K562 (cell line): ENCODE data around the gene LRRK1. TPM values are rescaled to one million over a fixed set of nuclear protein-coding genes. Genes with fewer than 3 reads are reported as not detected.

Source experiments
- ATAC-seq: fragments of 200-7000 bp; cut with Tn5 transposase; 3 replicates; pipeline ENCODE4 v1.9.1; 2020; ENCODE audit warnings: moderate library complexity
- BruUV-seq: library from RNA; stranded (reverse); fragments of 400-500 nt; replicated peaks from 2 replicates; lab custom pipeline; 2021; lab: Mats Ljungman, UMichigan
- CTCF ChIA-PET: fragments of 300-600 bp; formaldehyde crosslinking; extraction: SDS; loops from one replicate; lab custom pipeline; 2021; ENCODE audit warnings: low intra/inter-chr PET ratio; lab: Yijun Ruan, JAX
- POLR2A ChIA-PET: fragments of 300-600, 350-650 bp; sonication (Branson Sonifier 250); formaldehyde crosslinking; extraction: SDS; loops from one replicate; lab custom pipeline; 2021; ENCODE audit warnings: antibody characterized with exemption, inconsistent platforms; lab: Yijun Ruan, JAX
- DNase-seq, 4 experiments: peaks; one replicate each; pipeline versions ENCODE4 v3.0.0 to v3.0.0-alpha.2; 2011 to 2018; ENCODE audit warnings: low spot score in 3 of 4, mixed read lengths in 3 of 4; ENCODE audit errors: extremely low read depth in 1 of 4
- FAIRE-seq: peaks from 2 replicates; lab custom pipeline; 2011; peaks lifted over from hg19 to GRCh38; lab: Jason Lieb, UNC
- H2AFZ ChIP-seq: 2 replicates; pipeline ENCODE4 v1.6.0; 2011; ENCODE audit warnings: low read depth, low read length, control low read depth, inconsistent platforms
- H3K27ac ChIP-seq: fragments of 200-600 bp; 3 replicates; pipeline ENCODE4 v1.8.0; 2011; ENCODE audit warnings: low read depth, mild to moderate bottlenecking, control low read depth, inconsistent platforms, low read length, moderate library complexity, mixed read lengths; ENCODE audit errors: extremely low read depth
- H3K27me3 ChIP-seq, 2 experiments: fragments of 300-600 bp in 1 of 2; 2 replicates in 1 of 2; 3 replicates in 1 of 2; pipeline versions ENCODE4 v1.6.0 to v1.8.0; 2011; ENCODE audit warnings: inconsistent platforms in 2 of 2, low read length in 2 of 2, mild to moderate bottlenecking in 1 of 2, mixed read lengths in 1 of 2, moderate library complexity in 1 of 2; ENCODE audit not compliant: control insufficient read depth in 2 of 2, insufficient read depth in 2 of 2
- H3K36me3 ChIP-seq: fragments of 300-600 bp; 3 replicates; pipeline ENCODE4 v1.8.0; 2011; ENCODE audit warnings: mild to moderate bottlenecking, low read length, inconsistent platforms; ENCODE audit not compliant: control insufficient read depth, insufficient read depth
- H3K4me1 ChIP-seq, 2 experiments: fragments of 200-600 bp in 1 of 2; replicated peaks in 1 of 2; 2 replicates in 1 of 2; 3 replicates in 1 of 2; pipeline versions ENCODE4 v1.5.1 to v1.8.0; 2011; ENCODE audit warnings: inconsistent platforms in 2 of 2, low read length in 2 of 2, mild to moderate bottlenecking in 1 of 2, mixed read lengths in 1 of 2, moderate library complexity in 1 of 2; ENCODE audit not compliant: control insufficient read depth in 2 of 2, insufficient read depth in 2 of 2
- H3K4me2 ChIP-seq: 2 replicates; pipeline ENCODE4 v1.6.1; 2011; ENCODE audit warnings: low read length, control low read depth, inconsistent platforms, mixed read lengths; ENCODE audit not compliant: insufficient read depth
- H3K4me3 ChIP-seq: fragments of 200-600 bp; sonication (generic), shearing (Covaris generic); 2 replicates; pipeline ENCODE4 v1.5.1; 2016; ENCODE audit warnings: control low read depth, inconsistent platforms
- H3K79me2 ChIP-seq: fragments of 200-600 bp; 3 replicates; pipeline ENCODE4 v1.8.0; 2011; ENCODE audit warnings: low read length, inconsistent platforms; ENCODE audit not compliant: control insufficient read depth, insufficient read depth
- H3K9ac ChIP-seq, 2 experiments: 2 replicates each; pipeline versions ENCODE4 v1.6.0 to v1.6.1; 2011; ENCODE audit warnings: low read depth in 2 of 2, low read length in 2 of 2, control low read depth in 1 of 2, inconsistent platforms in 1 of 2, mild to moderate bottlenecking in 1 of 2, mixed read lengths in 1 of 2; ENCODE audit not compliant: insufficient read depth in 1 of 2
- H3K9me1 ChIP-seq: one replicate; pipeline ENCODE4 v1.6.0; 2011; ENCODE audit warnings: inconsistent platforms, mild to moderate bottlenecking, low read length, moderate library complexity; ENCODE audit not compliant: control insufficient read depth, insufficient read depth
- H3K9me3 ChIP-seq: replicated peaks from 2 replicates; pipeline ENCODE4 v1.5.1; 2011; ENCODE audit warnings: low read depth, low read length, inconsistent platforms; ENCODE audit not compliant: control insufficient read depth, insufficient read depth
- H4K20me1 ChIP-seq: replicated peaks from 2 replicates; pipeline ENCODE4 v1.6.1; 2011; ENCODE audit warnings: low read length, inconsistent platforms, mixed read lengths; ENCODE audit not compliant: control insufficient read depth, insufficient read depth
- BRD9 ChIP-seq: fragments of 450-650 bp; IDR thresholded peaks from 2 replicates; pipeline ENCODE4 v1.6.1; 2018; ENCODE audit warnings: low read depth; ENCODE audit not compliant: partially characterized antibody
- CCAR2 ChIP-seq: fragments of 200-400 bp; formaldehyde crosslinking; IDR thresholded peaks from 2 replicates; pipeline ENCODE4 v1.6.1; 2017; ENCODE audit warnings: mild to moderate bottlenecking, low read depth, low read length
- COPS2 ChIP-seq: fragments of 450-650 bp; conservative IDR thresholded peaks from 2 replicates; pipeline ENCODE4 v1.6.1; 2016; ENCODE audit warnings: mild to moderate bottlenecking, moderate library complexity
- DPF2 ChIP-seq: fragments of 450-650 bp; IDR thresholded peaks from 2 replicates; pipeline ENCODE4 v1.6.1; 2016
- GABPB1 ChIP-seq: sonication (generic); formaldehyde crosslinking; IDR thresholded peaks from 2 replicates; pipeline ENCODE4 v1.8.0; 2022; ENCODE audit warnings: mild to moderate bottlenecking, missing genetic modification reagents
- KDM5B ChIP-seq: fragments of 200-600 bp; sonication (generic); IDR thresholded peaks from 2 replicates; pipeline ENCODE4 v1.6.1; 2012; ENCODE audit warnings: low read depth, mild to moderate bottlenecking, moderate library complexity, low read length, control low read depth, inconsistent platforms; ENCODE audit not compliant: insufficient replicate concordance
- MYBL2 ChIP-seq, 2 experiments: fragments of 450-650 bp in 1 of 2; sonication (generic) in 1 of 2; formaldehyde crosslinking in 1 of 2; IDR thresholded peaks; 2 replicates each; pipeline versions ENCODE4 v1.6.1 to v1.8.1; 2017 to 2022; ENCODE audit warnings: borderline replicate concordance in 1 of 2, inconsistent platforms in 1 of 2, low read depth in 1 of 2, mild to moderate bottlenecking in 1 of 2, missing genetic modification reagents in 1 of 2, moderate library complexity in 1 of 2
- NR3C1 ChIP-seq: sonication (generic); formaldehyde crosslinking; IDR thresholded peaks from 2 replicates; pipeline ENCODE4 v1.8.1; 2022; ENCODE audit warnings: missing genetic modification reagents
- RFX1 ChIP-seq: fragments of 450-650 bp; IDR thresholded peaks from 2 replicates; pipeline ENCODE4 v1.6.1; 2016; ENCODE audit warnings: mild to moderate bottlenecking, moderate library complexity
- ZNF830 ChIP-seq: fragments of 250-450 bp; sonication (Bioruptor Pico); IDR thresholded peaks from 2 replicates; pipeline ENCODE4 v1.5.0; 2021; ENCODE audit warnings: mild to moderate bottlenecking
- WGBS: fragments of 100-300 bp; shearing (Covaris generic); methylation state at CpG from one replicate; pipeline ENCODE4 v1.1.6; 2016; ENCODE audit warnings: low coverage, mixed read lengths; ENCODE audit not compliant: insufficient coverage; ENCODE audit errors: missing lambda C conversion rate; 5-methylcytosine and 5-hydroxymethylcytosine counted together
- in situ Hi-C: fragments of 300-500 bp; cut with MboI; formaldehyde crosslinking; loops from 4 replicates; pipeline ENCODE4 v1.15.0; 2018; ENCODE audit warnings: inconsistent platforms, mixed read lengths
- intact Hi-C: fragments of 100-400 bp; cut with micrococcal nuclease; formaldehyde crosslinking; loops from 2 replicates; pipeline ENCODE4 v1.14.2; 2022
- polyA plus RNA-seq, 8 experiments: library from polyadenylated mRNA; depleted of rRNA in 4 of 8; stranded (reverse) in 5 of 8; unstranded in 3 of 8; fragments of >200 nt; fragmentation: Nextera tagmentation in 2 of 8; fragmentation: Illumina TruSeq in 1 of 8; extraction: Ambion mirVana in 2 of 8; extraction: Trizol in 1 of 8; gene quantifications; 2 replicates each; pipeline versions ENCODE4 v1.2.1 to v1.2.3, GENCODE V29; 2011 to 2014; ENCODE audit warnings: inconsistent platforms in 1 of 8, missing spikeins in 1 of 8
- total RNA-seq, 7 experiments: library from RNA; depleted of rRNA in 6 of 7; stranded (reverse); fragments of >200 nt in 6 of 7; fragmentation: Illumina TruSeq in 2 of 7; extraction: Trizol in 2 of 7; gene quantifications; 2 replicates each; pipeline versions ENCODE4 v1.2.1 to v1.2.3, GENCODE V29; 2011 to 2021; ENCODE audit warnings: low replicate concordance in 1 of 7
- TF ChIP-seq, protein P1 (sequence below): fragments of 450-650 bp; IDR thresholded peaks from 2 replicates; pipeline ENCODE4 v1.6.1; 2017; ENCODE audit warnings: antibody characterized with exemption, mild to moderate bottlenecking
- TF ChIP-seq, protein P2 (sequence below), 3 experiments: fragments of 200-800 bp in 1 of 3; fragments of 250-450 bp in 1 of 3; fragments of 450-650 bp in 1 of 3; sonication (Bioruptor Pico) in 1 of 3; sonication (Bioruptor generic) in 1 of 3; formaldehyde crosslinking in 1 of 3; IDR thresholded peaks; 2 replicates each; pipeline versions ENCODE4 v1.6.1 to v1.8.0; 2016 to 2022; ENCODE audit warnings: mild to moderate bottlenecking in 2 of 3, missing genetic modification characterization in 2 of 3, missing compliant biosample characterization in 1 of 3, moderate library complexity in 1 of 3

LRRK1 gene
- total and polyA plus RNA-seq, 9 of the 15 experiments (the other 6 are each of a cell fraction or from before 2014, with no cell fraction given) = 0.01 to 1.5 (median 0.11) TPM

DNA sequence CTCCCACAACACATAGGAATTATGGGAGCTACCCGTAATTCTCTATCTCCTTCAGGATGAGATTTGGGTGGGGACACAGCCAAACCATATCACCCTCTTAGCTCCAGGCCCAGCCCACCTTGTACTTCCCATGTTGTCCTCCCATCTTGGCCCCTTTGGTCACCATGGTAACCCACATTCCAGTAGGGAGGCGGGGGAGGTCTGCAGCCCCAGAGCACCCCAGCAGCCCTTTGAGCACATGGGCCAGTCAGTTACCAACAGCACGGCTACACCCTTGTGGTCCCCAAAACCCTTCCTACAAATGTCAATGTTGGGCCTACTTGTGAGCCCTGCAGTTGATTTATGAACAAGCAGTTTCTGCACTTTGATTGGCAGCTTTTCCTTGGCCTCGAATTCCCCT lies 84.5 kb downstream of the LRRK1 start (continued):
- peak; percentile 44; the same call in 1 of the 2 replicates for TF ChIP-seq RFX1

DNA sequence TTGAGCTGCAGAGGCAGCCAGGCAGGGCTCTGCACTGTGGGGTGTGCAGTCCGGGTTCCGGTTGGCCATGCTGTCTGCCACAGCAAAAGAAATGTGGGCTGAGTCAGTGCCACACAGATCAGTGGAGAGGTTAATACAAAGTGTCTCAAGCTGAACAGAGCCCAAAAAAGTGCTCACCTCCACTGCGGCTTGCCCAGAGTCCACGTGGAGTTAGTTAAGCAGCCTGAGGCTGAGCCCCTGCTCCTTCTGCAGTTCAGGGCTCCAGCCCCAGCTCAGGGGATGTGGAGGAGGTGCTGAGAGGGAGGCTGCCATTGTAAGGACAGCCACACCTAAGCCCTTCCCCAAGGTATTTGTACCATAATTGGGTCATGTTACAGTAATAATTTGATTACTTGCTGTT lies 85.3 kb downstream of the LRRK1 start:
- no TSS peak for BruUV-seq
- ATAC-seq (no peak), DNase-seq (no peak), FAIRE-seq (no peak)
- CTCF ChIA-PET = no interaction called here
- H3K27ac ChIP-seq = no peak overlapping the region
- in situ Hi-C loops (no loop called here), intact Hi-C loops (loop anchor here (10.0 kb wide), 1 partner anchor 1730 kb away; no protein-coding TSS in a partner anchor)
- H2AFZ ChIP-seq = no peak overlapping the region
- H3K4me2 ChIP-seq = no peak overlapping the region
- no peak overlapping the region for H3K4me3 ChIP-seq
- peaks cover 8% of the 10 kb centered on the region for H3K9me1 ChIP-seq
- peaks cover 14 to 21% of the 10 kb centered on the region in 2 experiments for H3K4me1 ChIP-seq
- peaks cover 0 to 23% of the 10 kb centered on the region in 2 experiments; a peak in 3 of 5 replicates for H3K27me3 ChIP-seq
- no peaks in the 10 kb centered on the region for H3K9me3 ChIP-seq
- H3K36me3 ChIP-seq = no peaks in the 10 kb centered on the region
- POLR2A ChIA-PET = no interaction called here
- H3K9ac ChIP-seq = no peak overlapping the region
- no peaks in the 10 kb centered on the region for H3K79me2 ChIP-seq
- WGBS = 0% methylated on average over 4 of the region's 4 CpGs
- no peaks in the 10 kb centered on the region for H4K20me1 ChIP-seq
- TF ChIP-seq, protein P1, sequence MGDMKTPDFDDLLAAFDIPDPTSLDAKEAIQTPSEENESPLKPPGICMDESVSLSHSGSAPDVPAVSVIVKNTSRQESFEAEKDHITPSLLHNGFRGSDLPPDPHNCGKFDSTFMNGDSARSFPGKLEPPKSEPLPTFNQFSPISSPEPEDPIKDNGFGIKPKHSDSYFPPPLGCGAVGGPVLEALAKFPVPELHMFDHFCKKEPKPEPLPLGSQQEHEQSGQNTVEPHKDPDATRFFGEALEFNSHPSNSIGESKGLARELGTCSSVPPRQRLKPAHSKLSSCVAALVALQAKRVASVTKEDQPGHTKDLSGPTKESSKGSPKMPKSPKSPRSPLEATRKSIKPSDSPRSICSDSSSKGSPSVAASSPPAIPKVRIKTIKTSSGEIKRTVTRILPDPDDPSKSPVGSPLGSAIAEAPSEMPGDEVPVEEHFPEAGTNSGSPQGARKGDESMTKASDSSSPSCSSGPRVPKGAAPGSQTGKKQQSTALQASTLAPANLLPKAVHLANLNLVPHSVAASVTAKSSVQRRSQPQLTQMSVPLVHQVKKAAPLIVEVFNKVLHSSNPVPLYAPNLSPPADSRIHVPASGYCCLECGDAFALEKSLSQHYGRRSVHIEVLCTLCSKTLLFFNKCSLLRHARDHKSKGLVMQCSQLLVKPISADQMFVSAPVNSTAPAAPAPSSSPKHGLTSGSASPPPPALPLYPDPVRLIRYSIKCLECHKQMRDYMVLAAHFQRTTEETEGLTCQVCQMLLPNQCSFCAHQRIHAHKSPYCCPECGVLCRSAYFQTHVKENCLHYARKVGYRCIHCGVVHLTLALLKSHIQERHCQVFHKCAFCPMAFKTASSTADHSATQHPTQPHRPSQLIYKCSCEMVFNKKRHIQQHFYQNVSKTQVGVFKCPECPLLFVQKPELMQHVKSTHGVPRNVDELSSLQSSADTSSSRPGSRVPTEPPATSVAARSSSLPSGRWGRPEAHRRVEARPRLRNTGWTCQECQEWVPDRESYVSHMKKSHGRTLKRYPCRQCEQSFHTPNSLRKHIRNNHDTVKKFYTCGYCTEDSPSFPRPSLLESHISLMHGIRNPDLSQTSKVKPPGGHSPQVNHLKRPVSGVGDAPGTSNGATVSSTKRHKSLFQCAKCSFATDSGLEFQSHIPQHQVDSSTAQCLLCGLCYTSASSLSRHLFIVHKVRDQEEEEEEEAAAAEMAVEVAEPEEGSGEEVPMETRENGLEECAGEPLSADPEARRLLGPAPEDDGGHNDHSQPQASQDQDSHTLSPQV = no peak
- TF ChIP-seq COPS2 = no peak
- TF ChIP-seq, protein P2, sequence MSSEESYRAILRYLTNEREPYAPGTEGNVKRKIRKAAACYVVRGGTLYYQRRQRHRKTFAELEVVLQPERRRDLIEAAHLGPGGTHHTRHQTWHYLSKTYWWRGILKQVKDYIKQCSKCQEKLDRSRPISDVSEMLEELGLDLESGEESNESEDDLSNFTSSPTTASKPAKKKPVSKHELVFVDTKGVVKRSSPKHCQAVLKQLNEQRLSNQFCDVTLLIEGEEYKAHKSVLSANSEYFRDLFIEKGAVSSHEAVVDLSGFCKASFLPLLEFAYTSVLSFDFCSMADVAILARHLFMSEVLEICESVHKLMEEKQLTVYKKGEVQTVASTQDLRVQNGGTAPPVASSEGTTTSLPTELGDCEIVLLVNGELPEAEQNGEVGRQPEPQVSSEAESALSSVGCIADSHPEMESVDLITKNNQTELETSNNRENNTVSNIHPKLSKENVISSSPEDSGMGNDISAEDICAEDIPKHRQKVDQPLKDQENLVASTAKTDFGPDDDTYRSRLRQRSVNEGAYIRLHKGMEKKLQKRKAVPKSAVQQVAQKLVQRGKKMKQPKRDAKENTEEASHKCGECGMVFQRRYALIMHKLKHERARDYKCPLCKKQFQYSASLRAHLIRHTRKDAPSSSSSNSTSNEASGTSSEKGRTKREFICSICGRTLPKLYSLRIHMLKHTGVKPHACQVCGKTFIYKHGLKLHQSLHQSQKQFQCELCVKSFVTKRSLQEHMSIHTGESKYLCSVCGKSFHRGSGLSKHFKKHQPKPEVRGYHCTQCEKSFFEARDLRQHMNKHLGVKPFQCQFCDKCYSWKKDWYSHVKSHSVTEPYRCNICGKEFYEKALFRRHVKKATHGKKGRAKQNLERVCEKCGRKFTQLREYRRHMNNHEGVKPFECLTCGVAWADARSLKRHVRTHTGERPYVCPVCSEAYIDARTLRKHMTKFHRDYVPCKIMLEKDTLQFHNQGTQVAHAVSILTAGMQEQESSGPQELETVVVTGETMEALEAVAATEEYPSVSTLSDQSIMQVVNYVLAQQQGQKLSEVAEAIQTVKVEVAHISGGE (CRISPR knock-in tag; IDR thresholded peaks at IDR 0.05) = no peak
- TF ChIP-seq MYBL2 (IDR thresholded peaks at IDR 0.05; ENCODE audit: low read depth) = no peak
- TF ChIP-seq MYBL2 (CRISPR knock-in tag; IDR thresholded peaks at IDR 0.05; ENCODE audit: borderline replicate concordance) = no peak
- no peak for TF ChIP-seq NR3C1 (CRISPR knock-in tag)
- no peak for TF ChIP-seq ZNF830 (CRISPR knock-in tag)
- TF ChIP-seq BRD9 = no peak
- TF ChIP-seq GABPB1 (CRISPR knock-in tag) = no peak
- TF ChIP-seq DPF2 = no peak
- no peak for TF ChIP-seq KDM5B
- TF ChIP-seq CCAR2 = no peak
